GM12878 (cell line): ENCODE results near the gene AKR1C1. TPM values are rescaled to one million over a fixed set of nuclear protein-coding genes. Genes with fewer than 3 reads are reported as not detected.
"Not testable (repeated sequence)": the region's sequence is repeated elsewhere in the genome, so short reads cannot be mapped to it uniquely, and the experiment has no call there.

Experiments used
- ATAC-seq: fragments of 200-7000 bp; cut with Tn5 transposase; 3 replicates; pipeline ENCODE4 v1.9.1; 2020; ENCODE audit warnings: mild to moderate bottlenecking, moderate library complexity
- BruUV-seq: library from RNA; stranded (reverse); fragments of 400-500 nt; replicated peaks from 2 replicates; lab custom pipeline; 2021; lab: Mats Ljungman, UMichigan
- CTCF ChIA-PET: fragments of 300-600 bp; sonication (Branson Sonifier 250); formaldehyde crosslinking; extraction: SDS; loops from one replicate; lab custom pipeline; 2021; ENCODE audit warnings: inconsistent platforms; lab: Yijun Ruan, JAX
- POLR2A ChIA-PET: fragments of 350-600 bp; formaldehyde crosslinking; extraction: SDS; loops from one replicate; lab custom pipeline; 2021; ENCODE audit warnings: inconsistent platforms; lab: Charles Lee
- RAD21 ChIA-PET: fragments of 300-600 bp; sonication (Branson Sonifier 250); formaldehyde crosslinking; loops from one replicate; lab custom pipeline; 2023; ENCODE audit warnings: antibody characterized with exemption; ENCODE audit not compliant: unreplicated experiment; lab: Charles Lee
- SMC1A ChIA-PET: fragments of 300-600 bp; sonication (Branson Sonifier 250); formaldehyde crosslinking; loops from one replicate; lab custom pipeline; 2023; ENCODE audit not compliant: unreplicated experiment, uncharacterized antibody; lab: Charles Lee
- DNase-seq: peaks from one replicate; pipeline ENCODE4 v3.0.0-alpha.2; 2011; ENCODE audit warnings: low read depth, low spot score
- FAIRE-seq: peaks from 3 replicates; lab custom pipeline; 2011; peaks lifted over from hg19 to GRCh38; lab: Jason Lieb, UNC
- H2AFZ ChIP-seq: 2 replicates; pipeline ENCODE4 v1.6.0; 2011; ENCODE audit warnings: low read depth, low read length, control low read depth; ENCODE audit not compliant: control insufficient read depth
- H3K27ac ChIP-seq: 2 replicates; pipeline ENCODE4 v1.5.1; 2011; ENCODE audit warnings: control low read depth; ENCODE audit not compliant: control insufficient read depth, insufficient read depth
- H3K27me3 ChIP-seq, 2 experiments: replicated peaks in 1 of 2; 2 replicates each; pipeline versions ENCODE4 v1.6.0 to v1.6.1; 2011; ENCODE audit warnings: low read length in 1 of 2; ENCODE audit not compliant: control insufficient read depth in 2 of 2, insufficient read depth in 2 of 2
- H3K36me3 ChIP-seq, 2 experiments: 2 replicates each; pipeline ENCODE4 v1.5.1; 2011; ENCODE audit warnings: low read length in 1 of 2; ENCODE audit not compliant: control insufficient read depth in 2 of 2, insufficient read depth in 2 of 2
- H3K4me1 ChIP-seq: 2 replicates; pipeline ENCODE4 v1.6.1; 2011; ENCODE audit warnings: mild to moderate bottlenecking, low read length, moderate library complexity, mixed read lengths; ENCODE audit not compliant: control insufficient read depth, insufficient read depth
- H3K4me2 ChIP-seq: 2 replicates; pipeline ENCODE4 v1.6.0; 2011; ENCODE audit warnings: control low read depth; ENCODE audit not compliant: control insufficient read depth, insufficient read depth
- H3K4me3 ChIP-seq: fragments of 200-600 bp; sonication (generic); 2 replicates; pipeline ENCODE4 v1.5.1; 2016
- H3K79me2 ChIP-seq: 2 replicates; pipeline ENCODE4 v1.6.0; 2011; ENCODE audit warnings: low read length; ENCODE audit not compliant: control insufficient read depth, insufficient read depth
- H3K9ac ChIP-seq: 2 replicates; pipeline ENCODE4 v1.8.0; 2011; ENCODE audit warnings: low read length, control low read depth, mixed read lengths; ENCODE audit not compliant: control insufficient read depth, insufficient read depth
- H3K9me3 ChIP-seq: replicated peaks from 3 replicates; pipeline ENCODE4 v1.5.1; 2011; ENCODE audit warnings: mild to moderate bottlenecking, low read length; ENCODE audit not compliant: control insufficient read depth, insufficient read depth
- H4K20me1 ChIP-seq: 2 replicates; pipeline ENCODE4 v1.6.0; 2011; ENCODE audit not compliant: control insufficient read depth, insufficient read depth
- NR2C2 ChIP-seq: IDR thresholded peaks from 2 replicates; pipeline ENCODE4 v1.6.1; 2011; ENCODE audit warnings: borderline replicate concordance, low read depth; ENCODE audit not compliant: control insufficient read depth, insufficient read length
- SMARCA5 ChIP-seq: fragments of 450-650 bp; IDR thresholded peaks from 2 replicates; pipeline ENCODE4 v1.6.1; 2017; ENCODE audit warnings: mild to moderate bottlenecking
- WGBS: methylation state at CpG from one replicate; pipeline ENCODE4 v1.1.6; 2016; ENCODE audit warnings: low lambda C conversion rate; ENCODE audit not compliant: insufficient replicate concordance, insufficient coverage; ENCODE audit errors: missing lambda C conversion rate; 5-methylcytosine and 5-hydroxymethylcytosine counted together
- in situ Hi-C: fragments of 300-500 bp; cut with MboI; formaldehyde crosslinking; loops from 9 replicates; pipeline ENCODE4 v1.14.3; 2018; ENCODE audit warnings: mixed read lengths
- intact Hi-C: fragments of 100-400 bp; cut with micrococcal nuclease; formaldehyde crosslinking; loops from one replicate; pipeline ENCODE4 v1.14.2; 2022; ENCODE audit not compliant: unreplicated experiment
- polyA plus RNA-seq, 11 experiments: library from polyadenylated mRNA; depleted of rRNA in 4 of 11; unstranded in 6 of 11; stranded (reverse) in 5 of 11; fragments of >200 nt; fragmentation: Nextera tagmentation in 4 of 11; fragmentation: Illumina TruSeq in 1 of 11; extraction: Ambion mirVana in 4 of 11; extraction: Trizol in 1 of 11; gene quantifications; 1 replicate in 1 of 11; 2 replicates in 10 of 11; pipeline versions ENCODE4 v1.2.1 to v1.2.3, GENCODE V29; 2011 to 2016; ENCODE audit warnings: inconsistent platforms in 2 of 11, missing spikeins in 2 of 11, low read depth in 1 of 11
- total RNA-seq, 4 experiments: library from RNA; depleted of rRNA in 3 of 4; stranded (reverse); fragments of >200 nt in 3 of 4; fragmentation: Illumina TruSeq in 1 of 4; extraction: Trizol in 1 of 4; gene quantifications; 2 replicates each; pipeline versions ENCODE4 v1.2.1 to v1.2.3, GENCODE V29; 2013 to 2021
- TF ChIP-seq, protein P1 (sequence below): IDR thresholded peaks from 2 replicates; pipeline ENCODE4 v1.6.1; 2012; ENCODE audit warnings: improper control_type of control experiment, low read depth, low read length; ENCODE audit not compliant: insufficient replicate concordance
- TF ChIP-seq, protein P2 (sequence below): fragments of 450-650 bp; IDR thresholded peaks from 2 replicates; pipeline ENCODE4 v1.6.1; 2016; ENCODE audit warnings: mild to moderate bottlenecking, moderate library complexity, borderline replicate concordance

Gene AKR1C1
- total and polyA plus RNA-seq, 10 of the 15 experiments (the other 5 are each of a cell fraction or from before 2014, with no cell fraction given) = 0.05 to 1.2 (median 0.35) TPM; not detected in 6

DNA sequence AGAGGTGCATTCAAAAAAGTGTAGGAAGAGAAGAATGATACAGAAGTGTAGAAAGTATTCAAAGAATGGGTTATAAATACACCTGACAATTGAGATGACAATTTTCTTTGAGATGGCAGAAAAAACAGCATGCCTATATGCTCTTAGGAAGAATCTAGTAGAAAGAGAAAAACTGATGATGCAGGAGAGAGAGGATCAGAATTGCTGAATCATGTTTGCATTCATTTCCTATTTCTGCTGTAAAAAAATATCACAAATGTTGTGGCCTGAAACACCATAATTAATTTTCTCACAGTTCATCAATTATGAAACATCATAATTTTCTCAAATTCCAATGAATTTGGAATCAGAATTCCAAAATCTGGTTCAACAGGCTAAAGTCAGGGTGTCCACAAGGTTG lies 9.8 kb upstream of the AKR1C1 start (continued):
- TF ChIP-seq, protein P1, sequence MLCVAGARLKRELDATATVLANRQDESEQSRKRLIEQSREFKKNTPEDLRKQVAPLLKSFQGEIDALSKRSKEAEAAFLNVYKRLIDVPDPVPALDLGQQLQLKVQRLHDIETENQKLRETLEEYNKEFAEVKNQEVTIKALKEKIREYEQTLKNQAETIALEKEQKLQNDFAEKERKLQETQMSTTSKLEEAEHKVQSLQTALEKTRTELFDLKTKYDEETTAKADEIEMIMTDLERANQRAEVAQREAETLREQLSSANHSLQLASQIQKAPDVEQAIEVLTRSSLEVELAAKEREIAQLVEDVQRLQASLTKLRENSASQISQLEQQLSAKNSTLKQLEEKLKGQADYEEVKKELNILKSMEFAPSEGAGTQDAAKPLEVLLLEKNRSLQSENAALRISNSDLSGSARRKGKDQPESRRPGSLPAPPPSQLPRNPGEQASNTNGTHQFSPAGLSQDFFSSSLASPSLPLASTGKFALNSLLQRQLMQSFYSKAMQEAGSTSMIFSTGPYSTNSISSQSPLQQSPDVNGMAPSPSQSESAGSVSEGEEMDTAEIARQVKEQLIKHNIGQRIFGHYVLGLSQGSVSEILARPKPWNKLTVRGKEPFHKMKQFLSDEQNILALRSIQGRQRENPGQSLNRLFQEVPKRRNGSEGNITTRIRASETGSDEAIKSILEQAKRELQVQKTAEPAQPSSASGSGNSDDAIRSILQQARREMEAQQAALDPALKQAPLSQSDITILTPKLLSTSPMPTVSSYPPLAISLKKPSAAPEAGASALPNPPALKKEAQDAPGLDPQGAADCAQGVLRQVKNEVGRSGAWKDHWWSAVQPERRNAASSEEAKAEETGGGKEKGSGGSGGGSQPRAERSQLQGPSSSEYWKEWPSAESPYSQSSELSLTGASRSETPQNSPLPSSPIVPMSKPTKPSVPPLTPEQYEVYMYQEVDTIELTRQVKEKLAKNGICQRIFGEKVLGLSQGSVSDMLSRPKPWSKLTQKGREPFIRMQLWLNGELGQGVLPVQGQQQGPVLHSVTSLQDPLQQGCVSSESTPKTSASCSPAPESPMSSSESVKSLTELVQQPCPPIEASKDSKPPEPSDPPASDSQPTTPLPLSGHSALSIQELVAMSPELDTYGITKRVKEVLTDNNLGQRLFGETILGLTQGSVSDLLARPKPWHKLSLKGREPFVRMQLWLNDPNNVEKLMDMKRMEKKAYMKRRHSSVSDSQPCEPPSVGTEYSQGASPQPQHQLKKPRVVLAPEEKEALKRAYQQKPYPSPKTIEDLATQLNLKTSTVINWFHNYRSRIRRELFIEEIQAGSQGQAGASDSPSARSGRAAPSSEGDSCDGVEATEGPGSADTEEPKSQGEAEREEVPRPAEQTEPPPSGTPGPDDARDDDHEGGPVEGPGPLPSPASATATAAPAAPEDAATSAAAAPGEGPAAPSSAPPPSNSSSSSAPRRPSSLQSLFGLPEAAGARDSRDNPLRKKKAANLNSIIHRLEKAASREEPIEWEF = no peak
- TF ChIP-seq, protein P2, sequence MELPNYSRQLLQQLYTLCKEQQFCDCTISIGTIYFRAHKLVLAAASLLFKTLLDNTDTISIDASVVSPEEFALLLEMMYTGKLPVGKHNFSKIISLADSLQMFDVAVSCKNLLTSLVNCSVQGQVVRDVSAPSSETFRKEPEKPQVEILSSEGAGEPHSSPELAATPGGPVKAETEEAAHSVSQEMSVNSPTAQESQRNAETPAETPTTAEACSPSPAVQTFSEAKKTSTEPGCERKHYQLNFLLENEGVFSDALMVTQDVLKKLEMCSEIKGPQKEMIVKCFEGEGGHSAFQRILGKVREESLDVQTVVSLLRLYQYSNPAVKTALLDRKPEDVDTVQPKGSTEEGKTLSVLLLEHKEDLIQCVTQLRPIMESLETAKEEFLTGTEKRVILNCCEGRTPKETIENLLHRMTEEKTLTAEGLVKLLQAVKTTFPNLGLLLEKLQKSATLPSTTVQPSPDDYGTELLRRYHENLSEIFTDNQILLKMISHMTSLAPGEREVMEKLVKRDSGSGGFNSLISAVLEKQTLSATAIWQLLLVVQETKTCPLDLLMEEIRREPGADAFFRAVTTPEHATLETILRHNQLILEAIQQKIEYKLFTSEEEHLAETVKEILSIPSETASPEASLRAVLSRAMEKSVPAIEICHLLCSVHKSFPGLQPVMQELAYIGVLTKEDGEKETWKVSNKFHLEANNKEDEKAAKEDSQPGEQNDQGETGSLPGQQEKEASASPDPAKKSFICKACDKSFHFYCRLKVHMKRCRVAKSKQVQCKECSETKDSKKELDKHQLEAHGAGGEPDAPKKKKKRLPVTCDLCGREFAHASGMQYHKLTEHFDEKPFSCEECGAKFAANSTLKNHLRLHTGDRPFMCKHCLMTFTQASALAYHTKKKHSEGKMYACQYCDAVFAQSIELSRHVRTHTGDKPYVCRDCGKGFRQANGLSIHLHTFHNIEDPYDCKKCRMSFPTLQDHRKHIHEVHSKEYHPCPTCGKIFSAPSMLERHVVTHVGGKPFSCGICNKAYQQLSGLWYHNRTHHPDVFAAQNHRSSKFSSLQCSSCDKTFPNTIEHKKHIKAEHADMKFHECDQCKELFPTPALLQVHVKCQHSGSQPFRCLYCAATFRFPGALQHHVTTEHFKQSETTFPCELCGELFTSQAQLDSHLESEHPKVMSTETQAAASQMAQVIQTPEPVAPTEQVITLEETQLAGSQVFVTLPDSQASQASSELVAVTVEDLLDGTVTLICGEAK = no peak
- TF ChIP-seq NR2C2 = no peak
- no peak for TF ChIP-seq SMARCA5

DNA sequence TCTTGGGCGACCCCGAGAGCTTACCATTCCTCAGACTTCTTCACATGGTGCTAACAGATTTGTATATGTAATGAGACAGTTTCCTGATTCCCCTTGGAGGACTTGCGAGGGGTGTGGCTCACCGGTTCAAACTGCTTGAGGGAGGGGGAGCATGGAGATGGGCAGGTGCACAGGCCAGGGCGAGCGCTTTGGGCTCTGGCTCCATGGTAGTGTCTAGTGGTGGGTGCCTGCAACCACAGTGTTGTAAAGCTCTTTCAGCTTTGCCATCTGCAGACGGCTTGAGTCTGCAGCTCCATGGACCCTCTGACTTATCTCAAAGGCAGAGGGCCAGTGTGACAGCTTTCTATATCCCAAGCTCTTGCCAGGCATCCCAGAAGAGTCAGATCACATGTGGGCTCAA lies 7.1 kb upstream of the AKR1C1 start:
- 29% methylated on average over 6 of the region's 7 CpGs for WGBS

More for the DNA sequence above, 7.1 kb upstream of the AKR1C1 start:
- H4K20me1 ChIP-seq, H3K79me2 ChIP-seq, H3K9me3 ChIP-seq, SMC1A ChIA-PET, H3K4me2 ChIP-seq, POLR2A ChIA-PET, H3K4me3 ChIP-seq, H3K4me1 ChIP-seq, FAIRE-seq, H3K36me3 ChIP-seq, RAD21 ChIA-PET, H3K9ac ChIP-seq, BruUV-seq, H3K27ac ChIP-seq, intact Hi-C loops, ATAC-seq, H2AFZ ChIP-seq, H3K27me3 ChIP-seq, DNase-seq: not testable (repeated sequence)
- CTCF ChIA-PET = interaction anchor here (0.6 kb wide), 1 partner anchor 656 kb away, joined by 4 read pairs; no protein-coding TSS in a partner anchor
- in situ Hi-C loops = loop anchor here (5.0 kb wide), 1 partner anchor 51 kb away; no protein-coding TSS in a partner anchor
